Right lobe of liver (tissue), 6 donors: ENCODE measurements around the gene CCDC85C. TPM values are rescaled to one million over a fixed set of nuclear protein-coding genes. Genes with fewer than 3 reads are reported as not detected.

Source experiments
- ATAC-seq, 4 donors: fragments of 200-7000 bp; cut with Tn5 transposase; one replicate each; pipeline ENCODE4 v1.9.1; 2020; ENCODE audit warnings: mild to moderate bottlenecking in 4 of 4, moderate library complexity in 4 of 4
- DNase-seq, 3 donors: peaks; one replicate each; pipeline ENCODE4 v3.0.0-alpha.2; 2020
- H3K27ac ChIP-seq, 3 donors: fragments of 200-600 bp; one replicate each; pipeline ENCODE4 v1.8.0; 2022
- H3K27me3 ChIP-seq, 2 donors: fragments of 200-600 bp; one replicate each; pipeline ENCODE4 v1.8.0; 2022
- H3K36me3 ChIP-seq, 4 donors: fragments of 200-600 bp; sonication (generic) in 1 of 4; one replicate each; pipeline versions ENCODE4 v1.5.1 to v1.8.0; 2017 to 2022; ENCODE audit warnings: control low read depth in 1 of 4
- H3K4me1 ChIP-seq, 4 donors: fragments of 200-600 bp; sonication (generic) in 1 of 4; one replicate each; pipeline versions ENCODE4 v1.5.1 to v1.8.0; 2017 to 2022; ENCODE audit warnings: control low read depth in 1 of 4
- H3K4me3 ChIP-seq, 3 donors: fragments of 200-600 bp; one replicate each; pipeline ENCODE4 v1.8.0; 2022
- H3K9me3 ChIP-seq, 4 donors: fragments of 200-600 bp; sonication (generic) in 1 of 4; one replicate each; pipeline versions ENCODE4 v1.5.1 to v1.8.0; 2017 to 2022; ENCODE audit warnings: control low read depth in 1 of 4
- CTCF ChIP-seq, 4 donors: fragments of 200-600 bp in 3 of 4; fragments of 450-650 bp in 1 of 4; IDR thresholded peaks; one replicate each; pipeline versions ENCODE4 v1.5.1 to v1.8.0; 2016 to 2022; ENCODE audit warnings: antibody characterized with exemption in 4 of 4, mild to moderate bottlenecking in 2 of 4
- POLR2A ChIP-seq: fragments of 450-650 bp; IDR thresholded peaks from one replicate; pipeline ENCODE4 v1.6.1; 2017; ENCODE audit warnings: antibody characterized with exemption, mild to moderate bottlenecking
- WGBS: methylation state at CpG from one replicate; pipeline ENCODE4 v1.1.6; 2018; ENCODE audit warnings: low coverage, low lambda C conversion rate; ENCODE audit not compliant: insufficient coverage; ENCODE audit errors: missing lambda C conversion rate; 5-methylcytosine and 5-hydroxymethylcytosine counted together
- intact Hi-C, 2 donors: fragments of 100-400 bp; cut with DNase I; formaldehyde crosslinking; loops; one replicate each; pipeline versions ENCODE4 v1.11.2 to v1.14.1; 2022
- total RNA-seq, 6 experiments: library from RNA; depleted of rRNA in 2 of 6; stranded (reverse); fragments of >200 nt in 2 of 6; fragmentation: NEBNext Ultra II Directional in 3 of 6; extraction: Animal tissue kit (Norgen Biotek cat#: 25700) in 3 of 6; gene quantifications; one replicate each; pipeline versions ENCODE4 v1.1.0 to v1.2.4, GENCODE V29; 2016 to 2023
- donor health status: DM: no; HTN: yes; CAD: no.
- donor health status: DM: no; HTN: no; CAD: no.
- donor health status: DM: no; HTN: no; CAD: no.
- donor health status: DM: no; HTN: yes; CAD: no.
- donor health status: DM: no; HTN: yes; CAD: no.

Gene CCDC85C
- total RNA-seq, 6 experiments from 2014 or later, result 13.6 to 32.8 (median 21.8) TPM

GRCh38 chr14:99568567-99569560 is 35.1 kb downstream of the CCDC85C start:
- peak overlapping the region in 1 of 3 donors; percentile 93 for H3K27ac ChIP-seq
- H3K27me3 ChIP-seq, result no peaks in the 10 kb centered on the region
- H3K9me3 ChIP-seq, result no peaks in the 10 kb centered on the region
- no peaks in the 10 kb centered on the region for H3K36me3 ChIP-seq
- WGBS, result 57% methylated on average over 13 of the region's 22 CpGs
- DNase-seq (no peak), ATAC-seq (no peak)
- H3K4me3 ChIP-seq, result no peak overlapping the region
- intact Hi-C loops, result no loop called here
- no peak for TF ChIP-seq POLR2A
- no peak for TF ChIP-seq CTCF (IDR thresholded peaks at IDR 0.05)
- H3K4me1 ChIP-seq, result peaks cover 0 to 94% (median 44%) of the 10 kb centered on the region in 4 donors

DNA sequence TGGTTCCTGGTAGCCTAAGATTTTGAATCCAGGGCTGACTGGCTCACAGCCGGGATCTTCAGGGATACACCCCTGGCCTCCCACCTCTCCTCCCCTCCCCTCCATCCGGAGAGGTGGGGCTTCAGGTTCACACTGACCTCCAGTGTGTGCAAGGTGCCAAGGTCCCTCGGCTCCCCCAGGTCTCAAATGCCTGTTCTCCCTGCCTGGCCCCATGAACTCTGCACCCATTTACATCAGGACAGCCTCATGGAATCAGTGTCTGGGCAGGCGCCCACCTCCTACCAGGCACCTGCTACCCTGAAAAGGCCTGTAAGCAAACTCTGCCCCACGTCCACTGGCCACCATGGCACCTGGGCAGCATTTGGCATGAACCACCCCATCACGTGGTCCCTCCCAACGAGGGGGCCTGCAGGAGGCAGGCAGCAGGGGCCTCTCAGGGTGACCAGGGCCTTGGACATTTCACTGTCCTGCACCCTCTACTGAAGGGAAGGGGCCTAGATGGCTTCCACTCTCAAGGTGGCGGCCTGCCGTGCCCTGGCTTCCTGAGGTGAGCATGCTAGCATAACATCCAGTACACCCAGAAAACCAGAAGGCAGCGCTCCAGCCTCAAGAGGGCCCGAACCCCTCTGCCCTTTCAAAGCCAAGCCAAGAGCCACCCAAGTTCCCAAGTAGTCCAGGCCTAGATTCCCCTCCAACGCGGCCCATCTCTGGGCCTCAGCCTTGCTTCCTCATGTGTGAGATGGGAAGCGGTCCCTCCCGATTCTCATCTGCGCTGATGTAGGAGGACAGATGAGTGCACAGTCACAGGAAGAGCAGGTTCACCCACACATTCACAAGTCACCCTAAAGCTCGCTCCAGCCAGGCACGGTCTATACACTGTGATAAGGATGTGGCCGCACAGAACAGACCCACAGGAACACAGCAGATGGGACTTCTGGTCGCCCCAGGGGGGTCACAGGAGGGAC is 37.3 kb downstream of the CCDC85C start:
- Histone ChIP-seq H3K27me3 (no peaks in the 10 kb centered on the region), H3K9me3 (no peaks in the 10 kb centered on the region), H3K36me3 (no peaks in the 10 kb centered on the region), H3K4me1 (peaks cover 0 to 94% (median 44%) of the 10 kb centered on the region in 4 donors), H3K4me3 (no peak overlapping the region), H3K27ac (peak overlapping the region; percentile 19 to 93 (median 68))
- whole genome bisulfite sequencing, result 89% methylated on average over 3 of the region's 20 CpGs
- DNase-seq (peak in 2 of 3 donors; percentile 38 to 76), ATAC-seq (peak in 3 of 4 donors; percentile 0 to 10 (median 2))
- no peak for TF ChIP-seq CTCF (IDR thresholded peaks at IDR 0.05)
- no peak for TF ChIP-seq POLR2A
- intact Hi-C loops, result no loop called here

DNA sequence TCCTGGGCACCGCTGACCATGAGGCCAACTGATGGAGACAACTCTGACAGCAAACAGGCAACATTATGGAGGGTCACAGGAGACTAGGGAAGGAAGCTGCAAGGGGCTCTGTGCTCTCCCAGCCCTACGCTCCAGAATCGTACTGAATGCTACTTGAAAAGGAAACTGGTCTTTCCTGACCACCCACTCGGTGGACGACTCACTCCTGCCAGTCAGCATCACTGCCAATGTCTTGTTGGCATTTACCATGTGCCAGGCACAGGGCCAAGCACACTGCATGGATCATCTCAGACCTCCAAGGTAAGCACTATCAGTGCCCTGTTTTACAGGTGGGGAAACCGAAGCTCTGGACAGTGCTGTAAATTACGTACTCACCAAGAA is 38.0 kb downstream of the CCDC85C start:
- Histone ChIP-seq H3K27ac (peak overlapping the region; percentile 19 to 93 (median 68)), H3K27me3 (no peaks in the 10 kb centered on the region), H3K4me1 (peaks cover 0 to 94% (median 44%) of the 10 kb centered on the region in 4 donors), H3K9me3 (no peaks in the 10 kb centered on the region), H3K4me3 (no peak overlapping the region), H3K36me3 (no peaks in the 10 kb centered on the region)
- intact Hi-C loops, result no loop called here
- ATAC-seq (peak in 2 of 4 donors; percentile 2 to 12), DNase-seq (peak in 1 of 3 donors; percentile 74)
- no peak for TF ChIP-seq POLR2A
- TF ChIP-seq CTCF (IDR thresholded peaks at IDR 0.05), result no peak
- 39% methylated on average over 7 of the region's 7 CpGs for WGBS

DNA sequence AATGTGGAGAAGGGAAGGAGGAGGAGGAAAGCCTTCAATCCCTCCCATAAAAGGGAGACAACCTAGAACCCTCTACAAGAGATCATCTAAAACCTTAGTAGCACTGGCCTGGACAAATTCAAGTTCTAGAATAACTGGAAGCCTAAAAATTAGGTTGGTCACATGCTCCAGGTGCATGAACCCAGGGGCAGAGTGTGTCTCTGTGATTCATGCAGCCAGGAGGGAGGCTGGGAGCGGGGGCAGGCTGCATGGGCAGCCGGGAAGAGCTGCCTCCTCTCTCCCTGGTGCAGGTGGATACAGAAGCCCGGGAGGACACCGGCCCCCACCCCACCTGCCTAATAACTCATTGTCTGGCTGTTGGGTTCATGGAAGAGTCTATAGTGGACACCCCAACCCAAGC is 38.6 kb downstream of the CCDC85C start:
- no peak for TF ChIP-seq POLR2A
- no peak for TF ChIP-seq CTCF (IDR thresholded peaks at IDR 0.05)
- no CpG with 5 or more reads among the region's 4 CpGs for WGBS
- intact Hi-C loops, result no loop called here
- Histone ChIP-seq H3K36me3 (no peaks in the 10 kb centered on the region), H3K9me3 (no peaks in the 10 kb centered on the region), H3K27me3 (no peaks in the 10 kb centered on the region), H3K4me1 (peaks cover 0 to 93% (median 44%) of the 10 kb centered on the region in 4 donors), H3K4me3 (no peak overlapping the region), H3K27ac (peak overlapping the region; percentile 54 to 93 (median 68))
- DNase-seq (peak; percentile 75 to 84 (median 81)), ATAC-seq (peak; percentile 44 to 52 (median 48))
